NT2/D1 (cell line): ENCODE data around the gene ADAMTS12.

Experiments
- DNase-seq: peaks from one replicate; pipeline ENCODE4 v3.0.0-alpha.2; 2011; ENCODE audit warnings: low read depth, low spot score
- H3K27me3 ChIP-seq: 2 replicates; pipeline ENCODE4 v1.6.0; 2011; ENCODE audit warnings: mild to moderate bottlenecking; ENCODE audit not compliant: insufficient read length, insufficient read depth
- H3K36me3 ChIP-seq: 2 replicates; pipeline ENCODE4 v1.6.1; 2011; ENCODE audit warnings: mild to moderate bottlenecking, low read length, mixed read lengths; ENCODE audit not compliant: insufficient read depth, insufficient read length
- H3K4me1 ChIP-seq: 2 replicates; pipeline ENCODE4 v1.5.1; 2011; ENCODE audit not compliant: insufficient read depth, insufficient read length
- H3K4me3 ChIP-seq: 2 replicates; pipeline ENCODE4 v1.5.1; 2011; ENCODE audit warnings: low read depth; ENCODE audit not compliant: insufficient read length
- H3K9ac ChIP-seq: 2 replicates; pipeline ENCODE4 v1.6.0; 2011; ENCODE audit warnings: low read depth; ENCODE audit not compliant: insufficient read length
- H3K9me3 ChIP-seq: 2 replicates; pipeline ENCODE4 v1.5.1; 2011; ENCODE audit warnings: mild to moderate bottlenecking, low read length; ENCODE audit not compliant: insufficient read depth
- SUZ12 ChIP-seq: IDR thresholded peaks from 2 replicates; pipeline ENCODE4 v1.6.1; 2011; ENCODE audit not compliant: insufficient read length, insufficient read depth; ENCODE audit errors: extremely low read depth
- YY1 ChIP-seq: IDR thresholded peaks from 2 replicates; pipeline ENCODE4 v1.6.1; 2011; ENCODE audit not compliant: insufficient read length, insufficient read depth
- ZNF274 ChIP-seq: IDR thresholded peaks from 2 replicates; pipeline ENCODE4 v1.6.1; 2011; ENCODE audit warnings: mild to moderate bottlenecking, low read depth, low read length

Gene ADAMTS12

DNA sequence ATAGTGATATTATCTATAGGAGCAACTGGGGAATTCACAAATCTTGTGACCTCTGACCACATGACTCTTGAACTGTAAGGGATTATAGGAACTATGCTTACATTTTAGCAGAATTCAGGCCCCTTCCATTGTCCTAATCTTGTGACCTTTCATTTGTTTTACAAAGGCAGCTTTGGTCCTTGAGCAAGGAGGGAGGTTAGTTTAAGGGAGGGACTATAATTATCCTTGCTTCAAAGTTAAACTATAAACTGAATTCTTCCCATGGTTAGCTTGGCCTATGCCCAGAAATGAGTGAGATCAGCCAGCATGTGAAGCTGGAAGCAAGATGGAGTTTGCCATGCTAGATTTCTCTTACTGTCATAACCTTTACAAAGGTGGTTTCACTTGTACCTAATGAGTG, 399.8 kb downstream of the ADAMTS12 start:
- no peaks in the 10 kb centered on the region for H3K36me3 ChIP-seq
- peaks cover 10% of the 10 kb centered on the region; the same call in 1 of the 2 replicates for H3K9me3 ChIP-seq
- H3K27me3 ChIP-seq = no peaks in the 10 kb centered on the region
- no peak overlapping the region for H3K4me3 ChIP-seq
- TF ChIP-seq ZNF274 = no peak
- DNase-seq = no peak
- H3K9ac ChIP-seq = no peak overlapping the region
- H3K4me1 ChIP-seq = no peaks in the 10 kb centered on the region

DNA sequence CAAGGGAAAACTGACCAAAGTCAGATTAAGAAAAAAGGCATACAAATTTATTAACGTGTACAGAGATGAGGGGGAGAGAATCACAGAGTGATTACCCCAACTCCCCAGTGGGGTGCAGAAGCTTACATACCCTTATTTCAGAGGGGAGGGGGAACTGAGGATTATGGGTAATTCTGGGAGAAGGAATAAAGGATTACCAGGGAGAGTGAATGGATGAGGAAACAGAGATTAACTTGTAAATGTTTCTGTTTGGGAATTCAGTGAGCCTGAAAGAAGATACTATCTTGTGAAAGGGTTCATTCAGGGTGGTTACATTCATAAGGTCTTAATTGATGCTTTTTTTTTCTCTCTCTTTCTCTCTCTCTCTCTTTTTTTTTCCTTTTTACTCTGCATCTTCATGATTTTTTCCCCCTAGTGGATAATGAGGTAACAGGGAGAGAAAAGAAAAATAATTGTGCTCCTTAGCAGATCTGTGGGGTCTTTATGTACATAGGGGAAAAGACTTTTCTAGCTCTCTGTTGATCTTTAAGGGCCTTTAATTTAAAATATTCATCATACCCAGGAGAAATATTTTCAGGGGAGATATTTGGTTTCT, 401.6 kb downstream of the ADAMTS12 start:
- Histone ChIP-seq H3K9ac (no peak overlapping the region), H3K9me3 (peaks cover 10% of the 10 kb centered on the region; the same call in 1 of the 2 replicates), H3K4me3 (no peak overlapping the region), H3K4me1 (no peaks in the 10 kb centered on the region), H3K27me3 (no peaks in the 10 kb centered on the region), H3K36me3 (no peaks in the 10 kb centered on the region)
- DNase-seq = no peak
- TF ChIP-seq ZNF274 (no peak), SUZ12 (no peak), YY1 (no peak)

DNA sequence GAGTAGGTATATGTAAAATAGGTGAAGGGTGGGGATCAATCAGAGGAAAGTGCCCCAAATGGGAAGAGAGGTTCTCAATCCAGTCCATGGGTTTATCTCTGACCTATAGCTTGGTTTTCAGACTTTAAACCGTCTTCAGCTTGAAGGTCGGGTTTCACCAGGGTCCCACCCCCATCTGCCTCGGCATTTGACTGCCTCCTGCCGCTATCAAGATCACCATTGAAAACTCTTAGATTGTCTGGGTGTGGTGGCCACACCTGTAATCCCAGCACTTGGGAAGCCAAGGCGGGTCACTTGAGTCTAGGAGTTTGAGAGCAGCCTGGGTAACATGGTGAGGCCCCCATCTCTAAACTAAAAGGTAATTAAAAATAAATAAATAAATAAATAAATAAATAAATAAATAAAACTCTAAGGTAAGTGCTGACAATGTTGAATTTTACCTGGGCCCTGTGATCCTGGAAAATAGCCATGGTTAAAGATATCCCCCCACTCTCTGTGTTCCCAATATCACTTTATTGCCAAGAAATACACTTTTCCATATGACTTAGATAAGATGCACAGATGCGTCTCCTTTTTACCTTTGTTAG, 402.2 kb downstream of the ADAMTS12 start:
- Histone ChIP-seq H3K9me3 (peaks cover 10% of the 10 kb centered on the region; the same call in 1 of the 2 replicates), H3K4me3 (no peak overlapping the region), H3K36me3 (no peaks in the 10 kb centered on the region), H3K4me1 (no peaks in the 10 kb centered on the region), H3K9ac (no peak overlapping the region), H3K27me3 (no peaks in the 10 kb centered on the region)
- TF ChIP-seq SUZ12 = no peak
- TF ChIP-seq YY1 = no peak
- TF ChIP-seq ZNF274 = no peak
- DNase-seq = no peak

DNA sequence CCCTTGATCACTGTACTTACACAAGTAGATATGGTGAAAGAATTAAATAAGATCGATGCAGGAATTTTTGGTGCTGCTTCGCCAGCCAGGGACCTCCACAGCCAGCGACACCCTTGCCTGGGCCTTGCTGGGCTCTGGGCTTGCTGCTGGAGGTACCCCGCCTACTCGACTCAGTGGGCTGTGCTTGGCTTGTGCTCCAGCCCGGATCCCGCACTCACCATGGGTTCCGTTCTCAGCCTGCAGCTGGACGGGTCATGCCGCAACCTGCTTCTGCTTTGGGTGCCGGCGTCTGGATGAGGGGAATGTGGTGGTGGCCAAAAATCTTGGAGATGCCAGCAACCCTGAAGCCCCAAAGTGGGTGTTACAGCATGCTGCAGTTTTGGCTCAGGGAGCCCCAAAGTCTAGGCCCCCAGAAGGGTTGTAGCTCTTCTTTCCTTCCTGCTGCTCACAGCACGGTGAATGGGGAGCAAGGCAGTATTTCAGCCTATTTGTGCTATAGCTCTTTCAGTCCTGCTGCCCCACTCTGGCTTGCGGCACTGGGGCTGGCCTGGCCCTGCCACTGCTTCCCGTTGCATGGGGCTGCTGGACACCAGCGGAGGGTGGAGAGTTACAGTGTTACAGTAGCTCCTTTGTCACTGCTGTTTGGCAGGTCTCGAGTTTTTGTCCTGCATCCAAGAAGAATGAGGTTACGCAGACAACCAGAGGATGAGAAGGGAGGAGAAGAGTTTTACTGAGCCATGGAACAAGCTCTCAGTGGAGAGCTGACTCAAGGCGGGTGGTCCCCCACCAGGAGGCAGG, 403.0 kb downstream of the ADAMTS12 start:
- H3K27me3 ChIP-seq = no peaks in the 10 kb centered on the region
- H3K4me1 ChIP-seq = no peaks in the 10 kb centered on the region
- TF ChIP-seq SUZ12 = no peak
- no peak for TF ChIP-seq ZNF274
- TF ChIP-seq YY1 = no peak
- DNase-seq = no peak
- H3K9me3 ChIP-seq = peaks cover 10% of the 10 kb centered on the region; the same call in 1 of the 2 replicates
- no peak overlapping the region for H3K4me3 ChIP-seq
- H3K9ac ChIP-seq = no peak overlapping the region
- H3K36me3 ChIP-seq = no peaks in the 10 kb centered on the region

DNA sequence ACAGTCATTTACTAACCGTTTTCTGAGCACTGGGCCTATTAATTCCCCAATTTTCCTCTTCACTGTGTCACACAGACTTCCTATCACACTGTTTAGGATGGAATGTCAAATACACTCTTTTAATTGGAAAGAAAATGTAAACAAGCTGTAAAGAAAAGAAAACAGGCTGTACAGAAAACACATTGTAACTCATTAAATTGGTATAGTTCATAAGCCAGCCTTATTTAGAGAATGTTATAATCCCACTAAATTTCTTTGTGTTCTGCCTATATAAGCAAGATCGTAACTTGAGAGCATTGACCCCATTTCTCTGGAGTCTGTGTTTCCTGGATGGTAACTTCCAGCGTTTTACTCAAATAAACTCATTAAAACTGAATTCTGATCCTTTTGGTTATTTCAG, 404.6 kb downstream of the ADAMTS12 start:
- no peaks in the 10 kb centered on the region for H3K36me3 ChIP-seq
- no peak for TF ChIP-seq ZNF274
- TF ChIP-seq YY1 = no peak
- no peak for TF ChIP-seq SUZ12
- no peak overlapping the region for H3K9ac ChIP-seq
- H3K27me3 ChIP-seq = no peaks in the 10 kb centered on the region
- peaks cover 10% of the 10 kb centered on the region; the same call in 1 of the 2 replicates for H3K9me3 ChIP-seq
- H3K4me1 ChIP-seq = no peaks in the 10 kb centered on the region
- H3K4me3 ChIP-seq = no peak overlapping the region
- no peak for DNase-seq

DNA sequence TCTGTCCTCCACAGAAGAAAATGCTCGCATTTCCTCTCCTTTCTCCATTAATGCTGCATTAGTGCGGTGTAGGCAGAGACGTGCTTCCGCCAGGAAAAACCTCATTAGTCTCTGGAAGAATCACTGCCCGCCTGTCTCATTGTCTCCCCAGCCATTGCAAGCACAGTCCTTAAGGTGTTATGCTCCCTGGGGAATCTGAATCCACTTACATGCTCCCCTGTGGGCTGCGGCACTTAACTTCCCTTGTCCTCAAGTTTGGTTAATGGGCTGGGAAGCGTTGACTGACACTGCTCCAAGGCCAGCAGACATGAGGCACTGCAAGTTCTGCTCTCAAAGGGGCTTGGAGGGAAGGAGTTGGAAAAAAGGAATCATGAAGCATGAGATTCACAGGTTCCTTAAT, 409.5 kb downstream of the ADAMTS12 start:
- peak; percentile 25 for DNase-seq
- Histone ChIP-seq H3K9me3 (no peaks in the 10 kb centered on the region), H3K9ac (no peak overlapping the region), H3K4me1 (no peaks in the 10 kb centered on the region), H3K36me3 (peaks cover 8% of the 10 kb centered on the region), H3K27me3 (no peaks in the 10 kb centered on the region), H3K4me3 (no peak overlapping the region)
- TF ChIP-seq YY1 = no peak
- TF ChIP-seq ZNF274 = no peak
- no peak for TF ChIP-seq SUZ12

DNA sequence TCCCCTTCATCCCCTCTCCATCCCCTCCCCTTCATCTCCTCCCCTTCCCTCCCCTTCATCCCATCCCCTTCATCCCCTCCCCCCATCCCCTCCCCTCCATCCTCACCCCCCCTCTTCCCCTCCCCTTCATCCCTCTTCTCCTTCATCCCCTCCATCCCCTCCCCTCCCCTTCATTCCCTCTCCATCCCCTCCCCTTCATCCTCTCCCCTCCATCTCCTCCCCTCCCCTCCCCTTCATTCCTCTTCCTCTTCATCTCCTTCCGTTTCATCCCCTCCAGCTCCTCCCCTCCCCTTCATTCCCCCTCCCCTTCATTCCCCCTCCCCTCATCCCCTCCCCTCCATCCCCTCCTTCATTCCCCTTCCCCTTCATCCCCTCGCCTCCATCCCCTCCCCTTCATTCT, 410.9 kb downstream of the ADAMTS12 start:
- H3K4me3 ChIP-seq = no peak overlapping the region
- H3K4me1 ChIP-seq = no peaks in the 10 kb centered on the region
- DNase-seq = no peak
- peaks cover 20% of the 10 kb centered on the region for H3K36me3 ChIP-seq
- H3K9me3 ChIP-seq = no peaks in the 10 kb centered on the region
- H3K27me3 ChIP-seq = no peaks in the 10 kb centered on the region
- no peak overlapping the region for H3K9ac ChIP-seq
- TF ChIP-seq ZNF274 = no peak
- TF ChIP-seq SUZ12 = no peak
- no peak for TF ChIP-seq YY1
